Ishikawa (cell line): Measurements from ENCODE around the gene FAM120B.

Experiments
- CEBPB ChIP-seq: IDR thresholded peaks from 2 replicates; pipeline ENCODE4 v1.6.1; 2012
- CREB1 ChIP-seq: IDR thresholded peaks from 2 replicates; pipeline ENCODE4 v1.6.1; 2012; ENCODE audit warnings: low read depth
- EGR1 ChIP-seq: IDR thresholded peaks from 2 replicates; pipeline ENCODE4 v1.6.1; 2012
- EP300 ChIP-seq: IDR thresholded peaks from 2 replicates; pipeline ENCODE4 v1.6.1; 2012; ENCODE audit warnings: borderline replicate concordance
- FOXM1 ChIP-seq: IDR thresholded peaks from 2 replicates; pipeline ENCODE4 v1.6.1; 2012; ENCODE audit warnings: low read depth, borderline replicate concordance
- NFIC ChIP-seq: IDR thresholded peaks from 2 replicates; pipeline ENCODE4 v1.6.1; 2012
- RAD21 ChIP-seq: IDR thresholded peaks from 2 replicates; pipeline ENCODE4 v1.6.1; 2012; ENCODE audit warnings: low read depth
- TAF1 ChIP-seq: IDR thresholded peaks from 2 replicates; pipeline ENCODE4 v1.6.1; 2012; ENCODE audit warnings: low read depth, mild to moderate bottlenecking
- TCF12 ChIP-seq: IDR thresholded peaks from 2 replicates; pipeline ENCODE4 v1.6.1; 2012; ENCODE audit warnings: low read depth
- TEAD4 ChIP-seq: IDR thresholded peaks from 2 replicates; pipeline ENCODE4 v1.6.1; 2012
- YY1 ChIP-seq: IDR thresholded peaks from 2 replicates; pipeline ENCODE4 v1.6.1; 2012; ENCODE audit warnings: low read depth
- TF ChIP-seq, protein P1 (sequence below): IDR thresholded peaks from 2 replicates; pipeline ENCODE4 v1.6.1; 2012
- TF ChIP-seq, protein P2 (sequence below): IDR thresholded peaks from 2 replicates; pipeline ENCODE4 v1.6.1; 2012; ENCODE audit warnings: low read depth, mild to moderate bottlenecking

Gene FAM120B

GRCh38 chr6:170393033-170393432 lies 86.5 kb downstream of the FAM120B start:
- TF ChIP-seq, protein P1, sequence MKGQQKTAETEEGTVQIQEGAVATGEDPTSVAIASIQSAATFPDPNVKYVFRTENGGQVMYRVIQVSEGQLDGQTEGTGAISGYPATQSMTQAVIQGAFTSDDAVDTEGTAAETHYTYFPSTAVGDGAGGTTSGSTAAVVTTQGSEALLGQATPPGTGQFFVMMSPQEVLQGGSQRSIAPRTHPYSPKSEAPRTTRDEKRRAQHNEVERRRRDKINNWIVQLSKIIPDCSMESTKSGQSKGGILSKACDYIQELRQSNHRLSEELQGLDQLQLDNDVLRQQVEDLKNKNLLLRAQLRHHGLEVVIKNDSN, result no peak
- no peak for TF ChIP-seq NFIC
- TF ChIP-seq CREB1, result no peak
- TF ChIP-seq, protein P2, sequence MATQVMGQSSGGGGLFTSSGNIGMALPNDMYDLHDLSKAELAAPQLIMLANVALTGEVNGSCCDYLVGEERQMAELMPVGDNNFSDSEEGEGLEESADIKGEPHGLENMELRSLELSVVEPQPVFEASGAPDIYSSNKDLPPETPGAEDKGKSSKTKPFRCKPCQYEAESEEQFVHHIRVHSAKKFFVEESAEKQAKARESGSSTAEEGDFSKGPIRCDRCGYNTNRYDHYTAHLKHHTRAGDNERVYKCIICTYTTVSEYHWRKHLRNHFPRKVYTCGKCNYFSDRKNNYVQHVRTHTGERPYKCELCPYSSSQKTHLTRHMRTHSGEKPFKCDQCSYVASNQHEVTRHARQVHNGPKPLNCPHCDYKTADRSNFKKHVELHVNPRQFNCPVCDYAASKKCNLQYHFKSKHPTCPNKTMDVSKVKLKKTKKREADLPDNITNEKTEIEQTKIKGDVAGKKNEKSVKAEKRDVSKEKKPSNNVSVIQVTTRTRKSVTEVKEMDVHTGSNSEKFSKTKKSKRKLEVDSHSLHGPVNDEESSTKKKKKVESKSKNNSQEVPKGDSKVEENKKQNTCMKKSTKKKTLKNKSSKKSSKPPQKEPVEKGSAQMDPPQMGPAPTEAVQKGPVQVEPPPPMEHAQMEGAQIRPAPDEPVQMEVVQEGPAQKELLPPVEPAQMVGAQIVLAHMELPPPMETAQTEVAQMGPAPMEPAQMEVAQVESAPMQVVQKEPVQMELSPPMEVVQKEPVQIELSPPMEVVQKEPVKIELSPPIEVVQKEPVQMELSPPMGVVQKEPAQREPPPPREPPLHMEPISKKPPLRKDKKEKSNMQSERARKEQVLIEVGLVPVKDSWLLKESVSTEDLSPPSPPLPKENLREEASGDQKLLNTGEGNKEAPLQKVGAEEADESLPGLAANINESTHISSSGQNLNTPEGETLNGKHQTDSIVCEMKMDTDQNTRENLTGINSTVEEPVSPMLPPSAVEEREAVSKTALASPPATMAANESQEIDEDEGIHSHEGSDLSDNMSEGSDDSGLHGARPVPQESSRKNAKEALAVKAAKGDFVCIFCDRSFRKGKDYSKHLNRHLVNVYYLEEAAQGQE, result no peak

- TF ChIP-seq FOXM1 (no peak), RAD21 (no peak)
These were observed 87.3 kb downstream of the FAM120B start for GRCh38 chr6:170393807-170394399.

DNA sequence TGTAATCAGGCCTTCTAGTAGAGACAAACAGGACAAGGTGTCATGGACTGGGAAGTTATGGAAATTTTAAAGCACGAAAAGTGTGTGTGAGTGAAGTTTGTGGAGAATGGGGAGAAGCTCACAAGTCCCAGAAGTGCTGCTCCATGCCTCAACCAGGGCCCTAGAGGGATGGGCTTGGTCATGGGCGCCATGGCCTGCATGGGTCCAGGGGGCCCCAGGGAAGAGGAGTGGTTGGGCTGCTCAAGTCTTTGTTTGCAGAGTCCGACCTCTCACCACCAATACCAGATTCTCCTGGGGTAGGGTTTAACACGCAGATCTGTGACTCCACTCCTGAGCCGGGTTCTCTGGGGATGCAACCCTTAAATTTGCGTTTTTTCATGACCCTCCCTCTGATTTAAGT lies 88.4 kb downstream of the FAM120B start:
- no peak for TF ChIP-seq EGR1
- TF ChIP-seq RAD21, result no peak

GRCh38 chr6:170402318-170403040 lies 95.9 kb downstream of the FAM120B start:
- TF ChIP-seq TEAD4, result no peak
- no peak for TF ChIP-seq EGR1
- no peak for TF ChIP-seq TCF12
- no peak for TF ChIP-seq CREB1
- TF ChIP-seq, protein P1, result no peak
- no peak for TF ChIP-seq RAD21
- no peak for TF ChIP-seq FOXM1
- TF ChIP-seq, protein P2, result no peak
- TF ChIP-seq EP300, result no peak
- TF ChIP-seq YY1, result no peak
- no peak for TF ChIP-seq CEBPB

- TF ChIP-seq TAF1 (no peak), TEAD4 (no peak), YY1 (no peak), EGR1 (no peak), TCF12 (no peak), CEBPB (no peak), NFIC (no peak)
- TF ChIP-seq, protein P2, result no peak
These were observed 96.9 kb downstream of the FAM120B start for GRCh38 chr6:170403451-170403850.

DNA sequence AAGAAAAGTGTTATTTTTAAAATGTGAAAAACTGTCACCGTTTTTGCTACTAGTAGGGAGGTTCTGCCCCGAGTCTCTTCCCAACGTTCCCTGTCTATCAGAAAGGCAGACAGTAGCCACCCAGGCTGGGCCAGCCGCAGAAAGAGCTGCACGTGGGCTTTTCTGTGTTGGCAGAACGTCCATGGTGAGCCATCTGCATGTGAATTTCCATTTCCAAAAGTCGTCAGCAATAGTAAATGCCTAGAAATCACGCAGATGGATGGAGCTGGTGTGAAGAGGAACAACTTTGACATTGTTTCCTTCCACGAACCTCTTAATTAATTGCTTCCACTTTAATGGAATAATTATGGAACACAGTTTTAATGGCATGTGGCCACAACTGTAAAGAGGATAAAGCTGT lies 97.5 kb downstream of the FAM120B start:
- TF ChIP-seq CEBPB, result no peak
